ENCODE measurements around the gene TPRG1L. TPM values are rescaled to one million over a fixed set of nuclear protein-coding genes. Genes with fewer than 3 reads are reported as not detected.

The TPRG1L gene
- total RNA-seq, 2 donors from 2014 or later: 8.6 to 24.4 TPM

DNA sequence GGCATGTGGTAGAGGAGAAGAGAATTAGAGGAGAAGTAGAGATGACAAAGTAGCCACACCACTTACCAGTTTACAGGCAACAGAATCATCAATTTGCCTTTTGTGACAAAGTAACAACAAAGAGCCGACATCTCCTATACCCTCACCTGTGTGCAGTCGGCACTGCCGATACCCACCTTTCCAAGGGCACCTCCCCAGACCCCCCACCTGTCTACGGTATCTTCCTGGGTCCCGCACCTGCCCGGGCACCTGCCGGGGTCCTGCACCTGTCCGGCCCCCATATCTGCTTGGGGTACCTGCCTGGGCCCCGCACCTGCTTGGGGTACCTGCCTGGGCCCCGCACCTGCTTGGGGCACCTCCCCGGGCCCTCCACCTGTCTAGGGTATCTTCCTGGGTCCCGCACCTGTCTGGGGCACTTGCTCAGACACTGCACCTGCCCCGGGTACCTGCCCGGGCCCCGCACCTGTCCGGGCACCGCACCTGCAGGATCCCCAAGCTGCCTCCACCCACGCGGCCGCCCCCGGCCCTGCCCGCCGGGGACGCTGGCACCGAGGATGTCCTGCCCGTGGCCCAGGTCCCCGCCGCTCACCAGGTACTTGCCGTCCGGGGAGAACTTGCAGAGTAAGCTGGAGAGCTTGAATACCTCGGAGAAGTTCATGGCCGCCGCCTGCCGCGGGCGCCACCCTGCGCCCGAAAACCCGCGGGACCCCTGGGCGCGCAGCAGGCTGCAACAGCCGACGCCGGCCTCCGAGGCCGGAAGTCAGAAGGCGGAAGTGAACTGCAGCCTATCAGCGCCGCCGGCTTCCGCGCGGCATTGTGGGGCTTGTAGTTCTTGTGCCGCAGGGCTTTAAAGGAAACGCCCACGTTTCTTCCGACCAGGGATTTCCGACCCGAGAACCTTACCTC lies 24.8 kb downstream of the TPRG1L start, which contains the start of gene WRAP73:
WRAP73 (minus strand) TSS at position 762 of the 906 bp plus-strand sequence; CDS start at position 658, 104 bp downstream.
- ATAC-seq: peak; percentile 96
- Histone ChIP-seq H3K27me3 (peaks cover 0 to 32% of the 10 kb centered on the region in 2 donors), H3K4me1 (peaks cover 50% of the 10 kb centered on the region), H3K36me3 (replicated peaks in 1 of 2; ENCODE audit: insufficient read depth in 1 of 2, low read depth in 2 of 2) (peaks cover 0 to 3% of the 10 kb centered on the region in 2 donors), H3K4me3 (peak within 1 kb of the TSS; percentile 79 to 95), H3K27ac (peak within 1 kb of the TSS in 1 of 4 donors; percentile 42), H3K9me3 (no peaks in the 10 kb centered on the region)
- DNase-seq: peak; percentile 87 to 92 (median 90)
- intact Hi-C loops (cut with DNase I): no loop called here
- WGBS, 2 donors: 2% methylated on average over 32 to 60 of the region's 60 CpGs
- TF ChIP-seq POLR2A (IDR thresholded peaks at IDR 0.05): peak; percentile 46 to 82 (median 81)
- TF ChIP-seq, protein P1, sequence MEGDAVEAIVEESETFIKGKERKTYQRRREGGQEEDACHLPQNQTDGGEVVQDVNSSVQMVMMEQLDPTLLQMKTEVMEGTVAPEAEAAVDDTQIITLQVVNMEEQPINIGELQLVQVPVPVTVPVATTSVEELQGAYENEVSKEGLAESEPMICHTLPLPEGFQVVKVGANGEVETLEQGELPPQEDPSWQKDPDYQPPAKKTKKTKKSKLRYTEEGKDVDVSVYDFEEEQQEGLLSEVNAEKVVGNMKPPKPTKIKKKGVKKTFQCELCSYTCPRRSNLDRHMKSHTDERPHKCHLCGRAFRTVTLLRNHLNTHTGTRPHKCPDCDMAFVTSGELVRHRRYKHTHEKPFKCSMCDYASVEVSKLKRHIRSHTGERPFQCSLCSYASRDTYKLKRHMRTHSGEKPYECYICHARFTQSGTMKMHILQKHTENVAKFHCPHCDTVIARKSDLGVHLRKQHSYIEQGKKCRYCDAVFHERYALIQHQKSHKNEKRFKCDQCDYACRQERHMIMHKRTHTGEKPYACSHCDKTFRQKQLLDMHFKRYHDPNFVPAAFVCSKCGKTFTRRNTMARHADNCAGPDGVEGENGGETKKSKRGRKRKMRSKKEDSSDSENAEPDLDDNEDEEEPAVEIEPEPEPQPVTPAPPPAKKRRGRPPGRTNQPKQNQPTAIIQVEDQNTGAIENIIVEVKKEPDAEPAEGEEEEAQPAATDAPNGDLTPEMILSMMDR (IDR thresholded peaks at IDR 0.05): peak in 1 of 7 experiments; percentile 30

DNA sequence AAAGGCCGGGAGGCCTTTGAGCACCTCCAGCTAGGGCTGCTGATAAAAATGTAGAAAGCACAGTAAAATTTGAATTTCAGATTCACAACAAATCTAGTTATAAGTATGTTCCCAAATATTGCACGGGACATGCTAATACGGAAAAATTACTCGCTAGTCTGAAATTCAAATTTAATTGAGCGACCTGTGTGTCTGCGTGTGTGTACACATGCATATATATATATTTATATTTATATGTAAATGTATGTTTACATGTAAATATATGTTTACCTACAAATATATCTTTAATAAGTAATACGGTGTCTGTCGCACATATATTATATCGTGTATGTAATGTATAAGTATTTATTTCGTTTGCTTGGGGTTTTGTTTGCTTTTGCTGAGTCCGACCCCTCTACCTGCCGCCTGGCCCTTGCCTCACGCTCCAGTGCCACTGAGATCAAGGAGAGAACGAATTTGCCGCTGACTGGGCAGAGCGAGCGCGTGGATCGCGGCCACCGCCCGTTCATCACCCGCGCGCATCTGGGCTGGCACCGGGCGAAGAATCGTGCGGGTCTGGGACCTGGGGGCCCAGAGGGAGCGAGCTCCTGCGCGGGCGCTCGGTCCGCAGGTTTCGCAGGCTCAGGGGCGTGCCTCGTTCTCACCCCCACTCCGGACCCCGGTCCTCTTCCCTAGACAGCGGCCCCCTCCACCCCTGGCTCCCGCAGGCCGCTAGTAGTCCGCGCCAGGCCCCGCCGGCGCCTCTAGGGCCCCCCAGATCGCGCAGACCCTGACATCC lies 25.6 kb downstream of the TPRG1L start:
- intact Hi-C loops (cut with DNase I): no loop called here
- H3K27me3 ChIP-seq: peaks cover 0 to 33% of the 10 kb centered on the region in 2 donors
- no peak overlapping the region for H3K27ac ChIP-seq
- peaks cover 50% of the 10 kb centered on the region for H3K4me1 ChIP-seq
- no peak for TF ChIP-seq POLR2A (IDR thresholded peaks at IDR 0.05)
- TF ChIP-seq, protein P1 (IDR thresholded peaks at IDR 0.05): no peak
- H3K4me3 ChIP-seq: no peak overlapping the region
- DNase-seq (no peak), ATAC-seq (no peak)
- 9 to 20% methylated on average over 33 to 50 of the region's 50 CpGs for WGBS, 2 donors
- no peaks in the 10 kb centered on the region for H3K9me3 ChIP-seq
- H3K36me3 ChIP-seq (replicated peaks in 1 of 2; ENCODE audit: insufficient read depth in 1 of 2, low read depth in 2 of 2): peaks cover 0 to 3% of the 10 kb centered on the region in 2 donors

DNA sequence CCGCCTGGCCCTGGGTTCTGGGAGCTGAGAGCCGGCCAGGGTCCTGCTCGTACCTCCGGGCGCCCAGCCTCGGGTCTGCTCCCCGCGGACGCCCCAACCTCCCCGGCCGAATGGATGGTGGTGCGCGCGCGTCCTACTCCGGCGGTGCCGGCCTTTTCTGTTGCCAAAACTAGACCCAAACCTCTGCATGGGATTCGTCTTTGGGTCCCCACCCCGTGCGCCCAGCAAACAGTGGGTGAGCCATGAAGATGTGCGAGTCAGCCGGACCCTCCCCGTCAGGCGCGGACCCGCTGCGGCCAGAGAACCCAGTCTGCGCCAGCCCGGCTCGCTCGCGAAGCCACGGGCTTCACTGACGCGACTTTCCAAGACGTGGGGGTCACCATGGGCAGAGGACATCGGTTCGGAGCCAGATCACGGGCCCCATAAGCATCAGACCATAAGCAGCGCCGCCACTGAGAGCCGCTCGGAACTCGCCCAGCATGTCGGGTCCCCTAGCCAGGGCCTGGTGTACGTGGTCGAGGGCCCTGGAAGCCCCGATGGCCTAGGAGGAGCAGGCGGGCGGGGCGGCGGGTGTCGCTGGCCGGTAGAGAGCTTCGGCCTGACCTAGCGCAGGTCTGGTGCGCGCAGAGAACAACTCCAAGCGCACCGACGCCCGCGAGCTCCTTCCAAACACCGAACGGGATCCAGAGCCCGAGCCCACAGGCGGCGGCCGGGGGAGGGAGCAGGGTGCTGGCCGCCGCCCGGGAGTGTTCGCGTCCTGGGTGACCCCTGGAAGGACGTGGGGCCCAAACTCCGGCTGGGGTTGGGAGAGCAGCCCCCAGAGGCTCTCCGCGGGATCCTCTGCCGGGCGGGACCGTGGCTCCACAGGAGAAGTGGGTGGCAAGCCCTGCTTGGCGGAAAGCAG lies 26.5 kb downstream of the TPRG1L start:
- 4% methylated on average over 83 of the region's 83 CpGs; no CpG with 5 or more reads in 1 of the 2 donors for WGBS, 2 donors
- Histone ChIP-seq H3K9me3 (no peaks in the 10 kb centered on the region), H3K4me3 (no peak overlapping the region), H3K27me3 (peaks cover 0 to 33% of the 10 kb centered on the region in 2 donors), H3K4me1 (peaks cover 50% of the 10 kb centered on the region), H3K27ac (no peak overlapping the region), H3K36me3 (replicated peaks in 1 of 2; ENCODE audit: insufficient read depth in 1 of 2, low read depth in 2 of 2) (no peaks in the 10 kb centered on the region)
- intact Hi-C loops (cut with DNase I): no loop called here
- ATAC-seq (no peak), DNase-seq (no peak)
- TF ChIP-seq, protein P1 (IDR thresholded peaks at IDR 0.05): no peak
- TF ChIP-seq POLR2A (IDR thresholded peaks at IDR 0.05): no peak

DNA sequence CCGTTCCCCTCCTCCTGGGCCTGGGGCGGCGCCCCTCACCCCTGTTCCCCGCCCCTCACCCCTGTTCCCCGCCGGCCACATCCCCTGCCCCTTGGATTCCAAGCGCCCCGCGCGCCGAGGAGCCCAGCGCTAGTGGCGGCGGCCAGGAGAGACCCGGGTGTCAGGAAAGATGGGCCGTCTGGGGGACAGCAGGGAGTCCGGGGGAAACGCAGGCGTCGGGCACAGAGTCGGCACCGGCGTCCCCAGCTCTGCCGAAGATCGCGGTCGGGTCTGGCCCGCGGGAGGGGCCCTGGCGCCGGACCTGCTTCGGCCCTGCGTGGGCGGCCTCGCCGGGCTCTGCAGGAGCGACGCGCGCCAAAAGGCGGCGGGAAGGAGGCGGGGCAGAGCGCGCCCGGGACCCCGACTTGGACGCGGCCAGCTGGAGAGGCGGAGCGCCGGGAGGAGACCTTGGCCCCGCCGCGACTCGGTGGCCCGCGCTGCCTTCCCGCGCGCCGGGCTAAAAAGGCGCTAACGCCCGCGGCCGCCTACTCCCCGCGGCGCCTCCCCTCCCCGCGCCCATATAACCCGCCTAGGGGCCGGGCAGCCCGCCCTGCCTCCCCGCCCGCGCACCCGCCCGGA lies 27.2 kb downstream of the TPRG1L start, which contains the start of gene TP73:
TP73 (plus strand) TSS at position 587 of the 618 bp plus-strand sequence. CDS start 29,850 bp downstream, outside the sequence.
- peaks cover 0 to 33% of the 10 kb centered on the region in 2 donors for H3K27me3 ChIP-seq
- WGBS, 2 donors: 1% methylated on average over 15 to 38 of the region's 80 CpGs
- H3K27ac ChIP-seq: no peak within 1 kb of the TSS
- no peak within 1 kb of the TSS for H3K4me3 ChIP-seq
- ATAC-seq (no peak), DNase-seq (no peak)
- H3K36me3 ChIP-seq (replicated peaks in 1 of 2; ENCODE audit: insufficient read depth in 1 of 2, low read depth in 2 of 2): no peaks in the 10 kb centered on the region
- TF ChIP-seq POLR2A (IDR thresholded peaks at IDR 0.05): no peak
- TF ChIP-seq, protein P1 (IDR thresholded peaks at IDR 0.05): no peak
- peaks cover 50% of the 10 kb centered on the region for H3K4me1 ChIP-seq
- H3K9me3 ChIP-seq: no peaks in the 10 kb centered on the region
- intact Hi-C loops (cut with DNase I): no loop called here

All from body of pancreas (tissue), 4 donors.